WTC11 (cell line): ENCODE results near the gene STK40.
A peak's percentile ranks its signal among the peaks of the same experiment; 100 is the strongest.

ENCODE experiments used
- CREB1 ChIP-seq: sonication (generic); formaldehyde crosslinking; IDR thresholded peaks from 2 replicates; pipeline ENCODE4 v1.8.0; 2023; ENCODE audit warnings: mild to moderate bottlenecking, missing genetic modification reagents
- CREM ChIP-seq: sonication (generic); formaldehyde crosslinking; IDR thresholded peaks from 2 replicates; pipeline ENCODE4 v1.8.1; 2022; ENCODE audit warnings: mild to moderate bottlenecking, missing genetic modification reagents, moderate library complexity
- MAX ChIP-seq: sonication (generic); formaldehyde crosslinking; IDR thresholded peaks from 2 replicates; pipeline ENCODE4 v1.8.0; 2022; ENCODE audit warnings: mild to moderate bottlenecking, missing genetic modification reagents
- MXD4 ChIP-seq: fragments of 250-450 bp; sonication (Bioruptor Pico); IDR thresholded peaks from 2 replicates; pipeline ENCODE4 v1.8.0; 2021; ENCODE audit warnings: mild to moderate bottlenecking, moderate library complexity, borderline replicate concordance
- RORB ChIP-seq: fragments of 250-450 bp; sonication (Bioruptor Pico); IDR thresholded peaks from 2 replicates; pipeline ENCODE4 v1.9.0; 2021; ENCODE audit warnings: mild to moderate bottlenecking
- USF1 ChIP-seq: sonication (generic); formaldehyde crosslinking; IDR thresholded peaks from 2 replicates; pipeline ENCODE4 v1.8.0; 2022; ENCODE audit warnings: mild to moderate bottlenecking, missing genetic modification reagents
- USF2 ChIP-seq: sonication (generic); formaldehyde crosslinking; IDR thresholded peaks from 2 replicates; pipeline ENCODE4 v1.8.1; 2023; ENCODE audit warnings: mild to moderate bottlenecking, missing genetic modification reagents, moderate library complexity
- ZNF138 ChIP-seq: sonication (generic); formaldehyde crosslinking; conservative IDR thresholded peaks from 2 replicates; pipeline ENCODE4 v1.8.1; 2022; ENCODE audit warnings: mild to moderate bottlenecking, moderate library complexity, missing genetic modification reagents
- ZSCAN18 ChIP-seq: fragments of 250-450 bp; sonication (Bioruptor Pico); IDR thresholded peaks from 2 replicates; pipeline ENCODE4 v2.1.2; 2022; ENCODE audit warnings: mild to moderate bottlenecking, moderate library complexity

- TF ChIP-seq CREB1 (no peak), MXD4 (CRISPR knock-in tag) (no peak), MAX (CRISPR knock-in tag) (0 out of 2 replicates have a peak, but pooled peaks have one; percentile 21), USF1 (no peak), ZSCAN18 (CRISPR knock-in tag) (no peak), ZNF138 (no peak), CREM (no peak), USF2 (CRISPR knock-in tag) (no peak), RORB (CRISPR knock-in tag) (no peak)
Observed at GRCh38 chr1:36323636-36324352, 61.9 kb downstream of the STK40 start, which contains the start of gene EVA1B.
